ENCODE measurements around the gene QKI.
"Not testable (repeated sequence)": the region's sequence is repeated elsewhere in the genome, so short reads cannot be mapped to it uniquely, and the experiment has no call there.

The QKI gene

DNA sequence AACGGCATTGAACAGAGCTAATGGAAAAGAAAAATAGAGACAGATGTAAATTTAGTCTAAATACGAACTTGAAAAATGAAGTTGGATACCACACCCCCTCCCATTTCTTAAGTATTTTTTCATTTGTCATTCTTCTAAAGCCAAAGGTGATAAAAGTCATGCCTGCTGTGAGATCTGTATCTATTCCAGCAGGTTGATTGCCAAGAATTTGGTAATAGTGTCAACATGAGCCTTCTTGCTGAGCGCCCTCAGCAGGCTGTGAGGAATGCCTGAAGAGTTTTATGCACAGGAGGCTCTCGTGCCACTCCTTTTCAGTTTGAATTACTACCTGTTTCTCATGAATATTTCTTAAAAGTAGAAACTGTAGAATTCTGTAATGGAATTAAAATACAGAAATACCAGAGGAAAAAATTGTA is 165.4 kb downstream of the QKI start:
- DNase-seq (ENCODE audit: insufficient read length, low spot score) = no peak
- no peak for TF ChIP-seq POLR2A (IDR thresholded peaks at IDR 0.05; ENCODE audit: low read depth, low read length)
- FAIRE-seq = no peak

DNA sequence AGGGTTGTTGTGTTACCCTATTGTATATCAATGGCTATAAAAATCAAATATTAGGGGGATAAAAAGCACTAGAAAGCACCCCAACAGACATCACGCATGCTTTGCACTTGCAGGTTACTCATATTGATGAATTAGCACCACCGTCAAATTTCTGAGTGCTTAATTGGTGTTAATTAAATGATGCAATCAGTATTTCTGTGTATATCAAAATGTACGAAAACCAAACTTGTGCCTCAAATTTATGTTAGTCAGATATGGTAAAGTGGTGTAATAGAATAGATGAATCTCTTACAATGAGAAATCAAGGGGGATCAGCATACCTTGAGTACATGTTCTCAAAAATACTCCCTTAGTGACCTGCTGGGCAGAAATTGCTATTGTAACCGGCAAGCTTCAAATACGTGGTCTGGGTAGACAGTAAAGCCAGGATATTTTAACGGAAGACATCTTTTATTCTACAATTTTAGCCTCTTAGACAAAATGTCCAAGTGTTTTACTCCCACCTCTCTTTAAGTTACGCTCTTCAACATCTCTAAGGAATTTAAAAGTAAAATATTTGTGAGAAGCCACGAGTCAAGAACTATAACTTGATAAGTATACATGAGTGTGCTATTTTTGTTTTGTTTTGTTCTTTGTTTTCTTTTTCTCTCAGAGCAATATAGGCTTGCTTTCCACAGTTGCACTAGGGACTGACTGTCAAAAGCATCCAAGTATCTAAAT is 166.0 kb downstream of the QKI start:
- TF ChIP-seq POLR2A (IDR thresholded peaks at IDR 0.05; ENCODE audit: low read depth, low read length) (no peak), SPI1 (IDR thresholded peaks at IDR 0.05; ENCODE audit: low read depth, low read length) (no peak), POU2F2 (IDR thresholded peaks at IDR 0.05; ENCODE audit: low read depth, low read length) (no peak), POLR2AphosphoS5 (IDR thresholded peaks at IDR 0.05; ENCODE audit: low read depth, low read length) (no peak), PAX5 (IDR thresholded peaks at IDR 0.05; ENCODE audit: insufficient read depth, low read length, severe bottlenecking) (no peak), TAF1 (IDR thresholded peaks at IDR 0.05; ENCODE audit: low read depth, low read length) (no peak)
- no peak for DNase-seq (ENCODE audit: insufficient read length, low spot score)
- peak; percentile 41 for FAIRE-seq

DNA sequence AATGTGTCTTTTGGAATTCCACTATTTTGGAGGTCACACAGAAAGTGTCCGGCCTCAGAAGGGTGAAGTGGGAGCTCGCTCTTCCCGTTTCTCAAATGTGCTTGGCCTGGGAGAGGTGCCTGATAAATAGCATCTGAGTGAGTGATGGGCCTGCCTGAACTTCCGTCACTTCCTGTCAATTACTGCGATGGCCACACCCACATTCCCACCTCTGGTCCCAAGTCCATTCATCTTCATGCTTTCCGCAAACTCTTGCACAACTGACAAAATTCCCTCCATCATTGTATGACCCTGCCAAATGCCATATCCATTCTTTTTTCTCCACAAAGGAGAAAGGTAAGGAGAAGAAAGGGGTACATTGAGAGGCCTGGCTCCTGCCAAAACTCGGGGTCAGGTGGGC is 169.0 kb downstream of the QKI start:
- TF ChIP-seq SPI1 (IDR thresholded peaks at IDR 0.05; ENCODE audit: low read depth, low read length) = no peak
- TF ChIP-seq PAX5 (IDR thresholded peaks at IDR 0.05; ENCODE audit: insufficient read depth, low read length, severe bottlenecking) = no peak
- no peak for TF ChIP-seq POLR2A (IDR thresholded peaks at IDR 0.05; ENCODE audit: low read depth, low read length)
- TF ChIP-seq TAF1 (IDR thresholded peaks at IDR 0.05; ENCODE audit: low read depth, low read length) = no peak
- no peak for TF ChIP-seq POU2F2 (IDR thresholded peaks at IDR 0.05; ENCODE audit: low read depth, low read length)
- DNase-seq (ENCODE audit: insufficient read length, low spot score) = no peak
- FAIRE-seq = no peak

DNA sequence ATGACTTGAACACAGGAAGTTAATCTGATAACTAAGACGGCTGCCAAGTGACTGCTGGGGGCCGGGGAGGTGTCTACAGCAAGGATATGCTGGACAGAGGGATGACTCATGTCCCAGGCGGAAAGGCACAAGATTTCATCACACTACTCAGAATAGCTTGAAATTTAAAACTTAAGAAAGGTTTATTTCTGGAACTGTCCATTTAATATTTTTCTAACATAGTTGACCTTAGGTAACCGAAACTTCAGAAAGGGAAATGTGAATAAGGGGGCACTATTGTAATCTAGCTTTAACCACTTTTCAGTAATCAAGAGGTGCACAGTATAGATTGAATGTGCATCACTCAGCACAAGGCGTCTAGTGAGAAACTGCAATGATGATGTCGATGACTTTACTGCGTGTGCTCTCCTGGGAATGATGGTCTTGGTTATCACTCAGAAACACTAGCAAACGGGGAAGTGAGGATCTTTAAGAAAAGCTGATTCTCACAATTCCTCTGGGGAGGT is 171.5 kb downstream of the QKI start:
- DNase-seq (ENCODE audit: insufficient read length, low spot score) (no peak), FAIRE-seq (no peak)
- TF ChIP-seq POLR2AphosphoS5 (IDR thresholded peaks at IDR 0.05; ENCODE audit: low read depth, low read length) = no peak
- no peak for TF ChIP-seq TAF1 (IDR thresholded peaks at IDR 0.05; ENCODE audit: low read depth, low read length)
- no peak for TF ChIP-seq POU2F2 (IDR thresholded peaks at IDR 0.05; ENCODE audit: low read depth, low read length)
- no peak for TF ChIP-seq SPI1 (IDR thresholded peaks at IDR 0.05; ENCODE audit: low read depth, low read length)
- TF ChIP-seq PAX5 (IDR thresholded peaks at IDR 0.05; ENCODE audit: insufficient read depth, low read length, severe bottlenecking) = no peak
- TF ChIP-seq POLR2A (IDR thresholded peaks at IDR 0.05; ENCODE audit: low read depth, low read length) = no peak

DNA sequence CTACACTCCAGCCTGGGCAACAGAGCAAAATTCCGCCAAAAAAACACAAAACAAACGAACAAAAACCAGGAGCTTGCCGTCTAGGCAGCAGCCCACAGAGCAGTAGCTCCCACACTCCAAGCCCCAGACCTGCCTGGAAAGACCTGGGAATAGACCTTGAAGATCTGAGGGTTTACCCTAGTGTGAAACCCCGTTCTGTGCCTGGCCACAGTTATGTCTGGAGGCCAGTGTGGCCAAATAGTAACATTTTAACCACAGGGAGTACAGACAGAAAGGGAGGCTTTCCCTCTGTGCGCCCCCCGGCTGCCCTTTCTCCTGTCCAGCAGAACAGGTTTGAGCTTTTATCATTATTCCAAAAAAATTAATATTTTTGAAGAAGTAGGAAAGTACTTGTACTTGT is 172.4 kb downstream of the QKI start:
- FAIRE-seq (no peak), DNase-seq (ENCODE audit: insufficient read length, low spot score) (no peak)
- no peak for TF ChIP-seq TAF1 (IDR thresholded peaks at IDR 0.05; ENCODE audit: low read depth, low read length)
- no peak for TF ChIP-seq SPI1 (IDR thresholded peaks at IDR 0.05; ENCODE audit: low read depth, low read length)
- no peak for TF ChIP-seq POLR2A (IDR thresholded peaks at IDR 0.05; ENCODE audit: low read depth, low read length)
- TF ChIP-seq POLR2AphosphoS5 (IDR thresholded peaks at IDR 0.05; ENCODE audit: low read depth, low read length) = no peak
- no peak for TF ChIP-seq PAX5 (IDR thresholded peaks at IDR 0.05; ENCODE audit: insufficient read depth, low read length, severe bottlenecking)
- no peak for TF ChIP-seq POU2F2 (IDR thresholded peaks at IDR 0.05; ENCODE audit: low read depth, low read length)

DNA sequence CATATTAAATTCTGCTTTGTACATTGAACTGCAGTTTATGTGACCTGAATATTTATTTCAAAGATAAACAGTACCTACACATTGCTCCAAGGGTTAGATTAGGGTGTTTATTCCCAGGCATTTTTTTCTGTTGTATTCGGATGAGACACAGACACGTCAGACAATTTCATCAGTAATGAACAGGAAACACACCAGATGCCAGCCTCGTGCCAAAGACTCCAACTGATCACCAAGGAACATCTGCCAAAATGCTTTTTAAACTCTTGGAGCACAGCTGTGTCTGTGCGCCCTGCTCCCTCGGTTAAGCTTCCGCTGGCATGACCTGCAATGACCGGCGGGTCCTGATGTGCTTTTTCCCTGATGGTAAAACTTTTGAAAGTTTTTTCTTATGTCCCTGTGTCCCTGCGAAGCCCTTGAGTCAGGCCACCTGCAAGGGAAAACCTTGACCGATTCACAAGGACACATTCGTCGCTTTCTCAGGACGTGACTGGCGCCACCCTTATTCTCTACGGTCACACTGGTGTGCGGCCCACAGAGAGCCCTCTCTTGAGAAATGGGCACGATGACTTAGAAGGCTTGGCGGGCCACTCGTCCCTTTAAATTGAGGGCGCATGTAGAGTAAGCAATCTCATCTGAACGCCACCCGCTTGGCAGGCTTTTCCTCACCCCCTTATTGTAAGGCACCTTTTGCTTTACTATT is 173.9 kb downstream of the QKI start:
- no peak for FAIRE-seq
- DNase-seq (ENCODE audit: insufficient read length, low spot score) = no peak
- TF ChIP-seq SPI1 (IDR thresholded peaks at IDR 0.05; ENCODE audit: low read depth, low read length) (no peak), POLR2AphosphoS5 (IDR thresholded peaks at IDR 0.05; ENCODE audit: low read depth, low read length) (no peak), POU2F2 (IDR thresholded peaks at IDR 0.05; ENCODE audit: low read depth, low read length) (no peak), TAF1 (IDR thresholded peaks at IDR 0.05; ENCODE audit: low read depth, low read length) (no peak), PAX5 (IDR thresholded peaks at IDR 0.05; ENCODE audit: insufficient read depth, low read length, severe bottlenecking) (no peak), POLR2A (IDR thresholded peaks at IDR 0.05; ENCODE audit: low read depth, low read length) (no peak)

DNA sequence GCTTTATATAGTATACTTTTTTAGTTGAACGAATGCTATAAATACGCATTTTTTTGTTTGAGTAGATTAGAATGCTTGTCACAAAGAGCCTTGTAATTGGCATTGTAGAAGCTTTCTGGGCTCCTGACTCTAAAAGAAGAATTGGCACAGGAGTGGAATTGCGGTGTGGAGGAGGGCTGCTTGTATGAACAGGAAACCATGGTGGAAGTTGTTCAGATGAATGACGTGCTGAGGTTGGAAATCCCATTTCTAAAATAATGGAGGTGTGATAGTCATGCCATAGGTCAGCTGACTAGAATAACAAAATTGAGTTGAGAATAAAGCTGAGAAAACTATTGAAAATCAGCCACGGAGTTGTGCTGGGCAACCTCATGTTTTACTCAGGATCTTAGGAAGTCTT is 174.9 kb downstream of the QKI start:
- DNase-seq (ENCODE audit: insufficient read length, low spot score) = no peak
- TF ChIP-seq TAF1 (IDR thresholded peaks at IDR 0.05; ENCODE audit: low read depth, low read length) = no peak
- TF ChIP-seq POLR2A (IDR thresholded peaks at IDR 0.05; ENCODE audit: low read depth, low read length) = no peak
- TF ChIP-seq POU2F2 (IDR thresholded peaks at IDR 0.05; ENCODE audit: low read depth, low read length) = no peak
- no peak for TF ChIP-seq POLR2AphosphoS5 (IDR thresholded peaks at IDR 0.05; ENCODE audit: low read depth, low read length)
- TF ChIP-seq PAX5 (IDR thresholded peaks at IDR 0.05; ENCODE audit: insufficient read depth, low read length, severe bottlenecking) = no peak
- TF ChIP-seq SPI1 (IDR thresholded peaks at IDR 0.05; ENCODE audit: low read depth, low read length) = no peak
- FAIRE-seq = no peak

DNA sequence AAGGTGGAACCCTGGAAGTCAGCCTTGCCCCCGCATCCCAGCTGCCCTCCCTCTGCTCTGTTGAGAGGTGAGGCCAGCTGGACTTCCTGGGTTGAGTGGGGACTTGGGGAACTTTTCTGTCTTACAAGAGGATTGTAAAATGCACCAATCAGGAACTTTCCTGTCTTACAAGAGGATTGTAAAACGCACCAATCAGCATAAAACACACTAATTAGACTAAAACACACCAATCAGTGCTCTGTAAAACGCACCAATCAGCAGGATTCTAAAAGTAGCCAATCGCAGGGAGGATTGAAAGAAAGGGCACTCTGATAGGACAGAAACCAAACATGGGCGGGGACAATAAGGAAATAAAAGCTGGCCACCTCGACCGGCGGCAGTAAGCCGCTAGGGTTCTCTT is 175.6 kb downstream of the QKI start:
- not testable (repeated sequence) for DNase-seq (ENCODE audit: insufficient read length, low spot score); FAIRE-seq

DNA sequence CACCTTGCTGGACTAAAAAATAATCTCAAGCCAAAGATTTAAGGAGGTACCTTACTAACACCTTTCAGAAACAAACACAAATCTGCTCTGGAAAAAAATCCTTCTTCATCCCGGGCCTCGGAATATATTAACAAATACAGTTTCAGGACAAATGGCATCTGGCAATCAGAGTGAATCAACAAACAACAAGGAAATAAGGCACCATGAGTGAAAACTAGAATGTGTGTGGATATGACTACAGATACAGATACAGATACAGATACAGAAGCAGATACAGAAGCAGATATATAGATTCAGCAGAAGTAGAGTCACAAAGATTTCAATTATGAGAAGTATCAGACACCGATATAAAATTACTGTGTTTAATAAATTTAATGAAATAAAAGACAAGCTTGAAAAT is 178.4 kb downstream of the QKI start:
- DNase-seq (ENCODE audit: insufficient read length, low spot score) = no peak
- TF ChIP-seq TAF1 (IDR thresholded peaks at IDR 0.05; ENCODE audit: low read depth, low read length) (no peak), POLR2A (IDR thresholded peaks at IDR 0.05; ENCODE audit: low read depth, low read length) (no peak), POLR2AphosphoS5 (IDR thresholded peaks at IDR 0.05; ENCODE audit: low read depth, low read length) (no peak), PAX5 (IDR thresholded peaks at IDR 0.05; ENCODE audit: insufficient read depth, low read length, severe bottlenecking) (no peak), POU2F2 (IDR thresholded peaks at IDR 0.05; ENCODE audit: low read depth, low read length) (no peak), SPI1 (IDR thresholded peaks at IDR 0.05; ENCODE audit: low read depth, low read length) (no peak)
- FAIRE-seq = no peak

DNA sequence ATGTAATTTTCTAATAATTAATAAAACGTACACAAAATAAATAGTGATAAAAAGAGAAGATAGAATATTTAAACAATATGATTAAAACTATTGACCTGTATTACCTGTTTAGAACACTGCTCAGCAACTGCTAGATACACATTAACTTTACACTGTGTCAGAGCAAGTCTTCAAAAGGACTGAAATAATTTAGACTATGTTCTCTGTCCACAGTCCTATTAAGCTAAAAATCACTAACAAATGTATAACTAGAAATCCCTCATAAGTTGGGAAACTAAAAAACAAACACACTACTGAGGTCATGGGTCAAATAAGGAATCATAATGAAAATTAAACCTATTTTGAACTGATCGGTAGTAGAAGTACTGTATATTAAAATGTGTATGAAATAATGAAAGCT is 181.7 kb downstream of the QKI start:
- FAIRE-seq = no peak
- no peak for TF ChIP-seq POU2F2 (IDR thresholded peaks at IDR 0.05; ENCODE audit: low read depth, low read length)
- TF ChIP-seq POLR2A (IDR thresholded peaks at IDR 0.05; ENCODE audit: low read depth, low read length) = no peak
- no peak for TF ChIP-seq POLR2AphosphoS5 (IDR thresholded peaks at IDR 0.05; ENCODE audit: low read depth, low read length)
- TF ChIP-seq SPI1 (IDR thresholded peaks at IDR 0.05; ENCODE audit: low read depth, low read length) = no peak
- DNase-seq (ENCODE audit: insufficient read length, low spot score) = no peak

All from GM12891 (cell line).